NCI-H1694 (cell line): ENCODE measurements around the gene IFIT1B.
"Not testable (repeated sequence)": the region's sequence is repeated elsewhere in the genome, so short reads cannot be mapped to it uniquely, and the experiment has no call there.

ENCODE experiments used
- DNase-seq: peaks from one replicate; lab custom pipeline; 2025; lab: John Stamatoyannopoulos, UW

Gene IFIT1B

DNA sequence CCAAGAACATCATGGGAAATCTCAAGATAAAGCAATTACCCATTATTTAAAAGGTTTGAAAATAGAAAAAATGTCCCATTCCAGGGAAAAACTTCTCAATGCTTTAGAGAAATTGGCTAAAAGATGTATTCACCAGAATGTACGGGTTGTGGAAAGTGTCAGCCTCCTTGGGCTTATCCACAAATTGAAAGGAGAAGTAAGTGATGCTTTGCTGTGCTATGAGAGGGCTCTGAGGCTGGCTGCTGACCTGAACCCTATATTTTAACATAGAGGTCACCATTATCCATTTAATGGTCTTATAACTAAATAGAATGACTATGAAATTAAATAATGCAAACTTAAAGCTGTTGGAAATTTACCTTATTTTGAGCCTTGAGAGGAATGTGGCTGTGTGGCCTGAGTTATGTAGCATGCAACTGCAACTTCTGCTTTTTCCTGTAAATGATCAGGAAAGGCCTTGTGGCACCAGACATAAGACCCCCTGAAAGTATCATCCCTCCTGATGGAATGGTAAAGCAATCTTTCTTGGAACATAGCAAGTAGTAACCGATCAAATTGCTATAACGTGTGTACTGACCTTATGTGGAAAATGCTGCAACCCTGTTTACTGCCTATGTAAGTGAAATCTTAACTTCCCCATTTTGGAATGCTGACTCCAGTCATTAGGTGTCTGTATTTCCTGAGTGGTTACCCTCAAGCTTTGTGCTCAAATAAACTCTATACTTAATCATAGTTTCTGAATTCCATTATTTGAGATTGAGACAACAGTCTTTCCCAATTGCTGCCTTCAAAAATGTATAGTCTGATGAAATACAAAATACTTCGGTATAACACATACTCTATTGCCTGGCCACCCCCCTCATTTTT is 6.9 kb downstream of the IFIT1B start:
- no peak for DNase-seq

DNA sequence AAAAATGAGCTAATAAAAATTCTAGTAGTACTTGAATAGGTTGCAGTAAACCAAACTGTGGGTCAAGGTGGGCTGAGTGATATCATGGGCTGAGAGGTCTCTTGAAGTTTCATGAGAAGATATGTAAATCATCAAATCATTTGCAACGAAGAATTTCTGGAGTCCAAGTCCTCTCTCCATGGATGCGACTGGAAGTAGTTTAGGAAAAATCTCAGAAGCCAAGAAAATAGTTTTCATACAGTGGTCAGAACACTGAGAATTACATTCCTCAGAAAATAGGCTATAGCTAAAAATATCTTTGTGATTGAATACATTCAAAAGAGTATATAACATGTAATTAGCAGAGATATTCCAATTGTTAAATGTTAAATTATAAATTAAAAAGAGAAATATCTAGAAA is 10.9 kb downstream of the IFIT1B start:
- DNase-seq = no peak

DNA sequence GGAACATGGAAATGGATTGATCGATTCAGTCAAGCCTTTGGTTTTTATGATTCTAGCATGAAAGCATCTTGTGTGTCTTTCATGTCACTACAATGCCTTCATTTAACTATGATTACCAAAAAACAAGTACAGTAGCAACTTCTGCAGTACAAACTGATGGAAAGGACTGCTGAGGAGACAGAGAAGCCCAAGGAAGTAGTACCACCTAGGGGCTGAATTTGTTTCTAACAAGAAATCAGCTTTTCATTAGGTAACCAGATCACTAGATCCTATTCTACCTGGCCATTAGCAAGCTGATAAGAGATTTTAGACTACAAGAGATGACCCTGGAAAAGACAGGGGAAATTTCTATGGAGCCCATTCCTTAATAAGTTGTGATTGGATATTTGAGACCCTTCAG is 11.4 kb downstream of the IFIT1B start:
- no peak for DNase-seq

DNA sequence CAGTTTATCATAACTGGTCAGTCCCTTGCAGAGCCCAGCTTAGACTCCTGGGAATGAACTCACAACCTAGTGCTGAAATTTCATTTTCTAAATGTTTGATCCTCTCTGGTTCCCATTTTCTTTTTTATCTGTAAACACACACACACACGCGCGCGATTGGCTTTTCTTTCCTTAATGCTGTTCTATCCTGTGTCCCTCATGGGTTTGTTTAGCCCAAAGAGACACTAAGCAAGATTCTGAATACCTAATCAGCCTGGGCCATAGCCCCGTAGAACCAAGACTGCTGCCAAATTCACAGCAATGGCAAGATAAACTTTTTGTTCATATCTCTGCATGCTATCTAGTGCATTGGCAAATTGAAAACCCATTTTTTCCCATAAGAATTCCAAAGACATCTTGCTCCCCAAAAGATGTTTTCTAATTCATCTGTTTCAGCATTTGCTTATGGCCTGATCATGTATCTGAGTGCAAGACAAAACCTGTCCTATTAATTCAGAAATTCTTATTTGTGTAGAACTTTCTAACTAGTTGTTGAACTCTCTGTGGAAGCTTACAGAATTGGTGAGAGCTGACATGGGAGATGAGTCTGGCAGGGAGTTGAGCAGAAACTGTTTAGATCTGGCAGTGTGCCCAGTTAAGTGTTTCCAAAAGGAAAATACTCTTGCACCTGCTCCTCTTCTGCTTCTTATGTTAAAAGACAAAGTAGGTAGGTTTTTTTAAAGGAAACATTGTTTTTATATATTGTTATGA is 12.8 kb downstream of the IFIT1B start:
- no peak for DNase-seq

DNA sequence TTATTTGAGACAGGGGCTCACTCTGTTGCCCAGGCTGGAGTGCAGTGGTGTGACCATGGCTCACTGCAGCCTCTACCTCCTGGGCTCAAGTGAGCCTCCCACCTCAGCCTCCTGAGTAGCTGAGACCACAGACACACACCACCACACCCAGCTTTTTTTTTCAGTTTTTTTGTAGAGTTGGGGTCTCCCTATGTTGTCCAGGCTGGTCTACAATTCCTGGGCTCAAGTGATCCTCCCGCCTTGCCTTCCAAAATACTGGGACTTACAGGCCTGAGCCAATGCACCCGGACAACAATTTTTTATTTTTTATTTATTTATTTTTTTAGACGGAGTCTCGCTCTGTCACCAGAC is 13.3 kb downstream of the IFIT1B start:
- not testable (repeated sequence) for DNase-seq

DNA sequence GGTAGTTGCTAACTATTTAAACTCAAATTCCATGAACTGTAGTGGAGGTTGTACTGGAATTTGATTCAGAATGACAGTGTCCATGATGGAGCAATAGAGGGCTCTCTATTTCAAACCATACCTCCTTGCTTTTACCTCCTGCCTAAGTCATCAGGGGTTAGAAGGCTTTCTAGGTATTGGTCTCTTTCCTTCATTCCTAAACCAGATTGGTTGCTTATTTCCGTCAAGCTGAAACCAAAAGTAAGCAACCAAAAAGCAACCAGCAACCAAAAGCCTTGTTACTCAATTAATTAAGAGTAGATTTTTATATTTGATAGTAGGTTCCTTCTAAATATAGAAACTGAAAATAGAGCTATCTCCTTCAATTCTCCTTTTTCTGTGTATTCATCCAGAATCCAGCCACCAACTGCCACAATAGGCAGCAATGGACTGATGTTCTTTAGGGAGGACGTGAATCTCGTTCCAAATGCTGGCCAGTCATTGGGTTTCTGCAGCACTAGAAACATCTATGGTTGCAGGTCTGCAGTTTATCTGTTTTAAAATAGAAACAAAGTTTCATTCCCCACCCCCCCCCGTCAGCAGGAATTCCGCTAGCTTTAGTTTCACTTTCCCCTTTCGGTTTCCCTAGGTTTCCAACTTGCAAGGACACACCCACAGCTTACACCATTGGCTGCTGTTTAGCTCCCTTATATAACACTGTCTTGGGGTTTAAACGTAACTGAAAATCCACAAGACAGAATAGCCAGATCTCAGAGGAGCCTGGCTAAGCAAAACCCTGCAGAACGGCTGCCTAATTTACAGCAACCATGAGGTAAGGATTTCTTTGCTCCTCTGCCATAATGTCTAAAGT is 14.3 kb downstream of the IFIT1B start, which contains the start of gene IFIT1:
IFIT1 (plus strand) TSS at position 717 of the 850 bp plus-strand sequence; CDS start at position 807, 90 bp downstream.
- DNase-seq = no peak

DNA sequence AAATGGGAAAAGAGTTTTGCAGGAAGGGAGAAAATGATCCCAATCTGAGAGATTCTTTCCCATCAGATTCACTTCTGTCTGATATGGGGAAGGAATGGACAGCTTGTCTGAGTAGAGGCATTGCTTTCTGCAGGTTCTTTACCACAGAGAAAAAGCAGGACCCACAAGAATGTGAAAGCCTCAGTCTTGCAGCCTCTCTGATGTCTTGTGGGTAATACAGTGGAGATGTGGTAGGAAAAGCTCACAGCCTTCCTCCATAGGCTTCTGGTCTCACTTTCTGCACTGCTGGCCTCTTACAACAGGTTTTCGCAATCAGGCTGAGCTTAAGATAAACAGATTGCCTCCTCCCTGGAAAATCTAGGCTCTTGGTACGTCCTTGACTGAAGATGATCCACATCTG is 15.1 kb downstream of the IFIT1B start:
- DNase-seq = no peak

DNA sequence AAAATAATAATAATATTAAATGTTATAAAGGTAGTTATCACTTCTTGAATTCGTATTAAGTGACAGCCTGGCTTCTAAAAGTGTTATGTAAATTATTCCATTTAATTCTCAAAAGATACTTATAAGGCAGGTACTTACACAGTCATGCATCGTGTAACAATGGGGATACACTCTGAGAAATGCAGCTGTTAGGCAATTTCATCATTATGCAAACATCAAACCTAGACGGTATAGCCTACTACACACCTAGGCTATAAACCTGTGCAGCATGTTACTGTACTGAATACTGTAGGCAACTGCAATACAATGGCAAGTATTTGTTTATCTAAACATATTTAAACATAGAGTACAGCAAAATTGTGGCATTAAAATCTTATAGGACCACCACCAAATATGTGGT is 16.0 kb downstream of the IFIT1B start:
- DNase-seq = no peak

DNA sequence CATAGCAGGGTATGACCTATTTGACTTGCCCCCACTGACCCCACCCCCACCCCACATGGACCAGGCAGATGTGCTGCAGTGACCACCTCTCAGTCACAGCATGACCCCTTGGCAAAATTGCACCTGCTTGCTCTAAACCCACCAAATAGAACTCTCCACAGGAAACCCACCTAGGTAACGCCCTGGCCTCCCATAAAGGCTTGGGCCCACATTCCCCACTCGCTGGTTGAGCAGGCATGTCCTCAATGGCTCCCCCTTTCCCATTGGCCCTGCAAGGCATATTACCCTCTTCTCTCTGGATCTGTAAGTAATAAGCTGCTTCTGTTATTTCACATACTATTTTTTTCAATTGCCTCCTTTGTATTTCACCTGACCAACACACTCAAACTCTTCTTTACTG is 17.3 kb downstream of the IFIT1B start:
- DNase-seq = no peak

DNA sequence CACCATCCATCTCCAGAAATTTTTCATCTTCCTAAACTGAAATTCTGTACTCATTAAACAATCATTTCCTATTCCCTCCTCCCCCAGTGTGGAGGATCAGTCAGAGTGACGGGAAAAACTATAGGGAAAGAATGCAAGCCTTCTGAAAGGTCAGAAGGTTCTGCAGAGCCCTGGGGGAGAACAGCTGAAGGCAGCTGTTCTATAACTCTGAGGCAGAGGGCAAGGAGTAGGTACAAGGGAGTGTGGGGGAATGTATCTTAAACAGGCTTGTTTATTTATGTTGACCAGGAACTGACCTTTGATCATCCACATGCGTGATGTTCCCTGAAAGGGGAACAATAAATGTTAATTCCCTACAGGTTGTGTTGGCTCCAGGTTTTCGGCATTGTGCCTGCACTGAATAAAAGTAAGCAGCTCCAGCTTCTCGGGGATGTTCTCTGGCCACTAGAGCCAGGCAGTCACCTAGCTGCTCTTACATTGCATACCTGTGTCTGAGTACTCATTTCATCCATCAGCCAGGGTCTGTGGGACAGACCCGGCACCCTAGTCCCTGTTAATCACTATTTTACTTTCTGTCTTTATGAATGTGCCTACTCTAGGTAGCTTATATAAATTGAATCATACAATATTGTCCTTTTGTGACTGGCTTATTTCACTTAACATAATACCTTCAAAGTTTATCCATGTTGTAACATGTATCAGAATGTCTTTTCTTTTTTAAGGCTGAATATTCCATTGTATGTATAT is 20.3 kb downstream of the IFIT1B start:
- DNase-seq = no peak

DNA sequence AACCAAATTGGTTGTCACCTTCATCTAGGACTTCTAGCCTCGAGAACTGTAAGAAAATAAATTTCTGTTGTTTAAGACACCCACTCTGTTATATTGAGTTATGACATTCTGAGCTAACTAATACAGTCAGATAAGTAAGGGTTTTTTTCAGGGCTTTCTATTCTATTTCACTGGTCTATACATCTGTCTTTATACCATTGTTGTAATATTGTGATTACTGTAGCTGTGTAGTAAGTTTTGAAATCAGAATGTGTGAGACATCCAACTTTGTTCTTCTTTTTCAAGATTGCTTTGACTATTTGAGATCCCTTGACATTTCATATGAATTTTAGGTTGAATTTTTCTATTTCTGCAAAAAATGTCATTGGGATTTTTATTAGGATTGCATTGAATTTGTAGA is 22.1 kb downstream of the IFIT1B start:
- no peak for DNase-seq

DNA sequence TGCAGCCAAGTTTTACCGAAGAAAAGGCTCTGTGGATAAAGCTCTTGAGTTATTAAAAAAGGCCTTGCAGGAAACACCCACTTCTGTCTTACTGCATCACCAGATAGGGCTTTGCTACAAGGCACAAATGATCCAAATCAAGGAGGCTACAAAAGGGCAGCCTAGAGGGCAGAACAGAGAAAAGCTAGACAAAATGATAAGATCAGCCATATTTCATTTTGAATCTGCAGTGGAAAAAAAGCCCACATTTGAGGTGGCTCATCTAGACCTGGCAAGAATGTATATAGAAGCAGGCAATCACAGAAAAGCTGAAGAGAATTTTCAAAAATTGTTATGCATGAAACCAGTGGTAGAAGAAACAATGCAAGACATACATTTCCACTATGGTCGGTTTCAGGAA is 25.2 kb downstream of the IFIT1B start:
- no peak for DNase-seq

DNA sequence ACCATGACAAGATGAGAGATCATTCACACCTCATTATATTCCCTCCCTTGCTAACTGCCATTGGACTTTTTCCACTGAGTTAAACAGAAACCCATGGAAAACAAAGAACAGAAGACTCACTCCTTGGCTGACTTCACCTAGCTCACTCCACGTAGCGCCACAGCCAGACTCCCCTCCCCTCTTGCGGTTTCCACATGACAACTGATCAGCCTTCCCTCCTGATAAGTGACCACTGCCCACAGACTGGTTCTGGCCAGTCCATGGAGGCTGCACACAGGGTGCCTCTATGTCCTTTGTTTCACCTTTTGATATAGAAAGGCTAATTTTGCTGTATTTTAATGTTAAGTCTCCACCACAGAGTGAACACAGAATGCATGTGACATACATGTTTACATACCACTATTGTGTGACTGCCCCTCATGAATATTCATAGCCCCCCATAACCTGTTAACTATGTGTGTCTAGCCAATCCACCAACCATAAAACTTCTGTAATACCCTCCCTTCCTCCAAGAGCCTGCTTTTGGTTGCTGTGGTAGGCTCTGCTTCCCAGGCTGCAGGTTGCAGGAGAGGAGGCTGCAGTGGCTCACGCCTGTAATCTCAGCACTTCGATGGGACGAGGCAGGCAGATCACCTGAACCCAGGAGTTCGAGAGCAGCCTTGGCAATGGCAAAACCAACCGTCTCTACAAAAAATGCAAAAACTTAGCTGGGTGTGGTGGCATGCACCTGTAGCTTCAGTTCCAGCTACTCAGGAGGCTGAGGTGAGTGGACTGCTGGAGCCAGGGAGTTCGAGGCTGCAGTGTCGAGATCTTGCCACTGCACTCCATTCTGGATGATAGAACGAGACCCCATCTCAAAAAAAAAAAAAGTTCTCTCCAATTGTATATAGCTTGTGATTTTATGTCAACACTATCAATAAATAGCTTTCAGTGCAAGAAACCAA is 26.5 kb downstream of the IFIT1B start:
- DNase-seq = no peak

DNA sequence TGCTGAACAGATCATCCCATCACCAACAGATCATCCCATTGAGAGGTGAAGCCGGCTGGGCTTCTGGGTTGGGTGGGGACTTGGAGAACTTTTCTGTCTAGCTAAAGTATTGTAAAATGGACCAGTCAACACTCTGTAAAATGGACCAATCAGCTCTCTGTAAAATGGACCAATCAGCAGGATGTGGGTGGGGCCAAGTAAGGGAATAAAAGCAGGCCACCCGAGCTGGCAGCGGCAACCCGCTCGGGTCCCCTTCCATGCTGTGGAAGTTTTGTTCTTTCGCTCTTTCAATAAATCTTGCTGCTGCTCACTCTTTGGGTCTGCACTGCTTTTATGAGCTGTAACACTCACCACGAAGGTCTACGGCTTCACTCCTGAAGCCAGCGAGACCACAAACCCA is 28.3 kb downstream of the IFIT1B start:
- not testable (repeated sequence) for DNase-seq

DNA sequence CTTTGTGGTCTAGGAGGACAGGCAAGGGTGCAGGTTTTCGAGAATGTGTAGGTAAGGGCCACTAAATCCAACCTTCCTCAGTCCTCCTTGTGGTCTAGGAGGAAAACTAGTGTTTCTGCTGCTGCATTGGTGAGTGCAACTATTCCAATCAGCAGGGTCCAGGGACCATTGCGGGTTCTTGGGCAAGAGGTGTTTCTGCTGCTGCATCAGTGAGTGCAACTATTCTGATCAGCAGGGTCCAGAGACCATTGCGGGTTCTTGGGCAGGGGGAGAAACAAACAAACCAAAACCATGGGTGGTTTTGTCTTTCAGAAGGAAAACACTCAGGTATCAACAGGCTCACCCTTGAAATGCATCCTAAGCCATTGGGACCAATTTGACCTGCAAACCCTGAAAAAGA is 29.9 kb downstream of the IFIT1B start:
- not testable (repeated sequence) for DNase-seq

DNA sequence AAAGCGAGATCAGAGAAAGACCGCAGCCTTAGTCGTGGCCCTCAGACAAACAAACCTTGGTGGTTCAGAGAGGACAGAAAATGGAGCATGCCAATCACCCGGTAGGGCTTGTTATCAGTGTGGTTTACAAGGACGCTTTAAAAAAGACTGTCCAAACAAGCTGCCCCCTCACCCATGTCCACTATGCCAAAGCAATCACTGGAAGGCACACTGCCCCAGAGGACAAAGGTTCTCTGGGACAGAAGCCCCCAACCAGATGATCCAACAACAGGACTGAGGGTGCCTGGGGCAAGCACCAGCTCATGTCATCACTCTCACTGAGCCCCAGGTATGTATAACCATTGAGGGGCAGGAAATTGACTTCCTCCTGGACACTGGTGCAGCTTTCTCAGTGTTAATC is 31.4 kb downstream of the IFIT1B start:
- not testable (repeated sequence) for DNase-seq

DNA sequence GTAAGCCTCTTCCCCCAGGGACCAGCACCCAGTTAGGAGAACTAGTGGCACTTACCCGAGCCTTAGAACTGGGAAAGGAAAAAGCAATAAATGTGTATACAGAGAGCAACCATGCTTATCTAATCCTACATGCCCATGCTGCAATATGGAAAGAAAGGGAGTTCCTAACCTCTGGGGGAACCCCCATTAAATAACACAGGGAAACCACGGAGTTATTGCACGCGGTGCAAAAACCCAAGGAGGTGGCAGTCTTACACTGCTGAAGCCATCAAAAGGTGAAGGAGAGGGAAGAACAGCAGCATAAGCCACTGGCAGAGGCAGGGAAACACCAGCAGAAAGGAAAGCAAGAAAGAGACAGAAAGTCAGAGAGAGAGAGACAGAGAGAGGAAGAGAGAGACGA is 32.7 kb downstream of the IFIT1B start:
- DNase-seq = not testable (repeated sequence)

DNA sequence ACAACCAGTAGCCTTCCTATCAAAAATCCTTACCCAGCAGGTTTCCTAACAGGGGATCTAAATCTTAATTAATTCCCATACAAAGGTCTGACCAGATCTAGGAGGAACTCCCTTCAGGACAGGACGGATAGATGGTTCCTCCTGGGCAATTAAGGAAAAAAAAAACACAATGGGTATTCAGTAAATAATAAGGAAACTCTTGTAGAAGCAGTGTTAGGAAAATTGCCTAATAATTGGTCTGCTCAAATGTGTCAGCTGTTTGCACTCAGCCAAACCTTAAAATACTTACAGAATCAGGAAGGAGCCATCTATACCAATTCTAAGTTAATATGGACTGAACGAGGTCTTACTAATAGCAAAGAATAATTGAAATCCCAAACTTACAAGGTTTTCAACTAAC is 33.3 kb downstream of the IFIT1B start:
- DNase-seq = not testable (repeated sequence)

DNA sequence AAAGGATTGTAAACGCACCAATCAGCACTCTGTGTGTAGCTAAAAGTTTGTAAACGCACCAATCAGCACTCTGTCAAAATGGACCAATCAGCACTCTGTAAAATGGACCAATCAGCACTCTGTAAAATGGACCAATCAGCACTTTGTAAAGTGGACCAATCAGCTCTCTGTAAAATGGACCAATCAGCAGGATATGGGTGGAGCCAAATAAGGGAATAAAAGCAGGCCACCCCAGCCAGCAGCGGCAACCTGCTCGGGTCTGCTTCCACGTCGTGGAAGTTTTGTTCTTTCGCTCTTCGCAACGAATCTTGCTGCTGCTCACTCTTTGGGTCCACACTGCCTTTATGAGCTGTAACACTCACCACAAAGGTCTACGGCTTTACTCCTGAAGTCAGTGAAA is 34.4 kb downstream of the IFIT1B start:
- DNase-seq = not testable (repeated sequence)

DNA sequence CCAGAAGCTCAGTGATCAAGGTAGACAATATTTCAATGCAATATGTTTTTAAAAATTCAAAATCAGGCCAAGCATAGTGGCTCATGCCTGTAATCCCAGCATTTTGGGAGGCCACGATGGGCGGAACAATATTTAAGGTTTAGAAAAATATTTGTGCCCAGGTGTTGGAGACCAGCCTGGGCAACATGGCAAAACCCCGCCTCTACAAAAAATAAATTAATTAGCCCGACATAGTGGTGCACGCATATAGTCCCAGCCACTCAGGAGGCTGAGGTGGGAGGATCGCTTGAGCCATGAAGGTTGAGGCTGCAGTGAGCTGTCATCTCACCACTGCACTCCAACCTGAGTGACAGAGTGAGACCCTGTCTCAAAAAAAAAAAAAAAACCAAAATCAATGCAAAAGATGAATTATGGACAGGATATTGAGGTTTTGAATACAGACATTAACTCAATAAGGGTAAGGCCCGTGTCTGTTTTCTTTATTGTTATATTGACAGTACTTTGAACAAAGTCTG is 35.6 kb downstream of the IFIT1B start:
- DNase-seq = no peak
